AG10803 (cell line): Measurements from ENCODE around the gene ACE.
A peak's percentile ranks its signal among the peaks of the same experiment; 100 is the strongest.

ENCODE experiments used
- DNase-seq: peaks from one replicate; pipeline ENCODE4 v3.0.0; 2010; ENCODE audit warnings: low read depth
- H3K4me3 ChIP-seq: 2 replicates; pipeline ENCODE4 v1.5.1; 2011; ENCODE audit warnings: mild to moderate bottlenecking, low read length, control low read depth
- TF ChIP-seq, protein P1 (sequence below): conservative IDR thresholded peaks from 2 replicates; pipeline ENCODE4 v1.5.1; 2011; ENCODE audit warnings: mild to moderate bottlenecking, low read length, control low read depth, inconsistent platforms

Gene ACE

DNA sequence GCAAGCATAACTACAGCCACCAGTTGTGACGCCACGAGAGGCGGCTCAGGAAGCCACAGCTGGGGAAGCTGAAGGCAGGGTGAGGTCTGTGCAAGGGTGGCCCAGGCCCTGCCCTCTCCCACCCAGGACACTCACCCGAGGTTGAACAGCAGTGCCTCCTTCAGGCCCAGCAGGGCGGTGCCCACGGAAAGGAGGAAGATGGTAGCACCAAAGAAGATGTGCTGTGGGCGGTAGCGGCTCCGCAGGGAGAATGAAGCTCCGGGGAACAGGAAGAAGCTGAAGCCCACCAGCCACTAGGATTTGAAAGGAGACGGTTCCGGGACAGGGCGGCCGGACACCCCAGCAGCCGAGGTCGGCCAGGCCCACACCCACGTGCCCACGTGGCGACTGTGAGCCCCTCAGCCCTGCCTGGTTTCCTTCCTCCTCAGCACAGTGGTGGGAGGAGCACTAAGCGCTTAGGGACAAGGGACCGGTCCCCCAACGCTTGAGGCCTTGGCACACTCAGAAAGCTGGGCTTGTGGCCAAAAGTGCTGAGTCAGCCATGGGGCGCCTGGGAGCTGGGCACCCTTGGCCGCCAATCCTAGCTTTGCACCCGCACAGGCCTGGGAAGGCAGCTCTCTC, 41.8 kb upstream of the ACE start:
- TF ChIP-seq, protein P1, sequence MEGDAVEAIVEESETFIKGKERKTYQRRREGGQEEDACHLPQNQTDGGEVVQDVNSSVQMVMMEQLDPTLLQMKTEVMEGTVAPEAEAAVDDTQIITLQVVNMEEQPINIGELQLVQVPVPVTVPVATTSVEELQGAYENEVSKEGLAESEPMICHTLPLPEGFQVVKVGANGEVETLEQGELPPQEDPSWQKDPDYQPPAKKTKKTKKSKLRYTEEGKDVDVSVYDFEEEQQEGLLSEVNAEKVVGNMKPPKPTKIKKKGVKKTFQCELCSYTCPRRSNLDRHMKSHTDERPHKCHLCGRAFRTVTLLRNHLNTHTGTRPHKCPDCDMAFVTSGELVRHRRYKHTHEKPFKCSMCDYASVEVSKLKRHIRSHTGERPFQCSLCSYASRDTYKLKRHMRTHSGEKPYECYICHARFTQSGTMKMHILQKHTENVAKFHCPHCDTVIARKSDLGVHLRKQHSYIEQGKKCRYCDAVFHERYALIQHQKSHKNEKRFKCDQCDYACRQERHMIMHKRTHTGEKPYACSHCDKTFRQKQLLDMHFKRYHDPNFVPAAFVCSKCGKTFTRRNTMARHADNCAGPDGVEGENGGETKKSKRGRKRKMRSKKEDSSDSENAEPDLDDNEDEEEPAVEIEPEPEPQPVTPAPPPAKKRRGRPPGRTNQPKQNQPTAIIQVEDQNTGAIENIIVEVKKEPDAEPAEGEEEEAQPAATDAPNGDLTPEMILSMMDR = peak; percentile 16
- no peak for DNase-seq
- no peak overlapping the region for H3K4me3 ChIP-seq

DNA sequence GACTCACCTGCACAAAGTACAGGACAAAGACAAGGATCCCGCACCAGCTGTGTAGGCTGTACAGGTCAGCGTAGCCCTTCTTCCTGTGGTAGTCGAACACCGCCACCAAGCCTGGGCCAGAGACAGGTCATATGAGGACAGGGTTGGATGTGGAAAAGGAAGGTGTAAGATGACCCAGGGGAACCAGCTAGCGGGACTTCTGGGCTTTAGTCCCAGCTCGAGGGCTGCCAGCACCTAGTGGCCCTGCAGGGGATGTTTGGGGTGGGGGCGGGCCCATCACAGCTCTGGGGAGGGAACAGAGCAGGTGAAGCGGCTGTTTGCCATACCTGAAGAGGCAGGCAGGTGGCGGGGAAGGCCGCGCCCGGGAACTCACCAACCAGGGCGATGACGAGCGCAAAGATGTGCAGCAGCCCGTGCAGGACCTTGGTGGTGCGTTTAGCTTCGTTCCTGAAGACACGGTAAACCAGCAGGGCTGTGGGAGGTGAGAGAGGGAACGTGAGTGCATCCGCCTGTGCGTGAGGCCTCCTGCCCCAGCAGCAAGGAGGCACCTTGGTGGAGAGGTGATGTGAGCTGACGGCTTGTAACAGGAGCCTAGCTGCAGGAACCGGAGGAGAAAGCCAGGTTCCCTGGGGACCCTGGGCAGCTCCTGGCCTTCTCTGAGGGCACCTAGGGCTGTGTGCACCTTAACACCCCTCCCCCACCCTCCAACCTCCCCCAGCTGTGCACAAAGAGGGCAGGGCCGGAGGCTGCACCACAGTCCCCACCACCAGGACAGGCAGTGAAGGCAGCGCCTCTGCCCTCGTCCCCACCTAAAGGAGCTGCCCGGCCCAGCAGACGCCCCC, 41.0 kb upstream of the ACE start:
- H3K4me3 ChIP-seq = no peak overlapping the region
- no peak for DNase-seq
- TF ChIP-seq, protein P1 = no peak

DNA sequence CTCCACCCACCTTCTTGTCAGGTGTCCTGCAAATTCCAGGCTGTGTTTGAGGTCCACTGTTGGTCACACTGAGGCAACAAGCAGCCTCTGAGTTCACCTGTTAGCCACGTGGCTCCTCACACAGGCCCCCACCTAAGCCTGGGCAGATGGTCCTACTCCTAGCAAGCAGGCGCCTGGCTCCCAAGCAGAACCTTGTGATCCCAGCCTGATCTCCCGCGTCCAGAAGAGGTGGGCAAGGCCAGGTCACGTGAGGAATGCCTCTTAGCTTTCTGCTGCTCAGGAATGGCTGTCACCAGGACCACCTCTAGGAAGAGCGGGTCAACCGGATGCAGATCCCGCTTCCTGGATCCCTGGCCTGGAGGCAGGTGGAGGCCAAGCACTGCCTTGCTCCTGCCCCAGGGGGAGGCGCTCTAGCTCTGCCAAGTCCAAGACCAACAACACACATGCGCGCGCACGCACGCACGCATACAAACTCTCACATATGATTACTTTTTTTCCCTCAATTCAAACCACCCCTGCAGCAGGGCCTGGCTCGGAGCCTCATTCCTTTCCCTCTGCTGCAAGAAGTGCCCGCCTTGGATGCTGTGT, 40.2 kb upstream of the ACE start:
- H3K4me3 ChIP-seq = peak overlapping the region; percentile 34
- DNase-seq = no peak
- TF ChIP-seq, protein P1 = no peak

DNA sequence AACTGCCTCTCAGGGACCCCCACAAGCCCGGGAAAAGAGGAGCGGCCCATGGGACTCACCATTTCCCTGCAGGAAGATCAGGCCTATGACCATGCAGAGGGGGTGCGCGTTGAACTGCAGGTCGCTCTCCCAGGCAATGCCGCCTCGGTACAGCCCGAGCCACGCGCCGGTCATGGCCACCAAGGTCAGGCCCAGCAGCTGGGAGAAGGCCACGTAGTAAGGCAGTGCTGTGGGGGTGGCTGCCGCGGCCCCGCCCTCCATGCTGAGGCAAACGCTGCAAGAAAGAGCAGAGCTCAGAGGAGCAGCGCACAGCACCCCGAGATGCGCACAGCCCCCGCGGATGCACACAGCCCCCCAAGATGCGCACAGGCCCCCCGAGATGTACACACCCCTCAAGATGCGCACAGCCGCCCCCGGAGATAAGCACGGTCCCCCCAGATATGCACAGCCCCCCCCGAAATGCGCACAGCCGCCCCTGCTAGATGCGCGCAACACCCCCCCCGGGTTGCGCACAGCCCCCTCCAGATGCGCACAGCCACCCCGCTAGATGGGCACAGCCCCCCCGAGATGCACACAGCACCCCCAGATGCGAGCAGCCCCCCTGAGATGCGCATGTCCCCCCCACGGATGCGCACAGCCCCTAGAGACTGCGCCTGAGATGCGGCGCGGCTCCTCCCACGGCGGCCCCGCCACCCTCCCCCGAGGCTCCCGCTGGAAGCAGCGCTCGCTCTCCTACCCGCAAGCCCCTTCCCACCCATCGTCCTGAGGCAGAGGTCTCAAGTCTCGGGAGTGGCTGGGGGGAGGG, 39.4 kb upstream of the ACE start:
- TF ChIP-seq, protein P1 = no peak
- H3K4me3 ChIP-seq = peak overlapping the region; percentile 34
- DNase-seq = peak; percentile 47

DNA sequence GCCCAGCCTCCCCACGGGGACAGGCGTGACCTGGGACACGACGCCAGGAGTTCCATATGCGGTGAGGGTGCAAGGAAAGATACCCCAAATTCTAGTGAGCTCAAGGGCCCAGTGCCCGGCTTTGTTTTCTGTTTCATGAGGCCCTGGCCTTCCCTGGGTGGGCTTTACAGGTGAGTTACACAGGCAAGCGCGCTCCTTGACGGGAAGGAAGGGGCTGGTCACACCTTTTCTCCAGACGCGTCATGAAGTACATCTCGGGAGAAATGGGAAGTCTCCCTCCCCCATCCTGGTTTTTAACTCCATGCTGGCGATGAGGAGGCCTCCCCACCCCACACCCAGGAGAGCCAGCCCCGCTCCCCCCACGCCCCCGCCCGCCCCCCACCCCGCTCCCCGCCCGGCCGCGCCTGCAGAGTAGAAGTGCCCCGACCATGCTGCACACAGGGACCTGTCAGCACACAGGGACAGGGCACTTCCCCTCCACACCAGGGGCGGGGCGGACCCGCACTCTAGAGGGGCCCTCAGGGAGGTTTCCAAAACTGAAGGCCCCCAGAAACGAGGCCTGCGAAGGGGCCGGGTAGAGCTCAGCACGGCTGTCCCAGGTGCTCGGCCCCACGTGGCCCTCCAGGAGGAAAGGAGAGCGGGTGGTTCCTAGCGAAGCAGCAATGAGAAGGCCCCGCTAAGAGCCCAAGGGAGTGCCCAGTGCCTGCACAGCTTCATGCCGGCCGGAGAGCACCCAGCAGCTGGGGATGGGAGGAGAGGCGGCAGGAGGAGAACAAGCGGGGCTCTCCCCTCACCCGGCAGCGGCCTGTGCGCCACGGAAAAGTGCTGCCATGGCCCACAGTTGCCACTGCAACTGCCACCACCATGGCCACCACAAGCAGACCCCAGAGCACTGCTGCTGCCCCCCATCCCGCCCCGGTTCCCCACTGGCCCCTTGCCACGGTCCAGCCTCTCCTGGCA, 38.5 kb upstream of the ACE start:
- DNase-seq = no peak
- TF ChIP-seq, protein P1 = no peak
- H3K4me3 ChIP-seq = peak overlapping the region; percentile 15

DNA sequence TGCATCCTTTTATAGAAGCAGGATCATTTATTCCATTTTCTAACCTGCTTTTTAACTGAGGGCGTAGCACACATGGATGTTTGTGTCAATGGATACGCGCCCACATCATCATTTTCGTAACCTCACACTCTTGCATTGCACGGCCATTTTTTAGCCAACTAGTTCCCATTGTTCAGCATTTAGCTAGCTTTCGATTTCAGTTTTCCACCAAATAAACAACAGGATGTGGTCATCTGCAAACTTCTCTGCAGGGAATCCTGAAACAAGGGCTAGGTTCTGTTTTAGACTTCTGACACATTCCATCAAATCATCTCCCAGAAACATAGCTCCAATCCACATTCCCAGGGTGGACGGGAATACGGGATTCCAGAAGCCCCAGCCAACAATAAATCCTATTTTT, 37.2 kb upstream of the ACE start:
- no peak overlapping the region for H3K4me3 ChIP-seq
- peak; percentile 66 for DNase-seq
- TF ChIP-seq, protein P1 = no peak
